ENCODE results near the gene PURA.

The PURA gene

DNA sequence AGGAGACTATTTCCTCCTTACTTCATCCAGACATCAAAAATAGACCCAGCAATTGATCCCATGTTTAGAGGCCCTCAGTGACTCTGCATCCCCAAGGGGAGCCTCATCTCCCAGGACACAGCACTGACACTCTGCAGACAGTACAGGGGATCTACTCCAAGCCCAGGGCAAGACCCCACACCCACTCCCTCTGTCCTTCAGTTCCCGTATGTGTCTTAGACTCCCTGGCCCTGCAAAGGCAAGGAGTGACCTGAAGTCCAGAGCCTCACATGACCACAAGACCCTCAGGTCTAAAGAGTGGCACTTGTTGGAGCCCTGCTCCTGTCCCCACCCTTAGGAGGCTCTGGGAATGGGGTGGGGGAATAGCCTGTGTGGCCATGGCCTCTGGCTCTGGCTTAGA is 33.6 kb downstream of the PURA start:
- Histone ChIP-seq H3K4me1 (ENCODE audit: insufficient read depth, poor library complexity, severe bottlenecking) (no peaks in the 10 kb centered on the region), H3K36me3 (ENCODE audit: low read depth) (no peaks in the 10 kb centered on the region), H3K9me3 (ENCODE audit: severe bottlenecking) (no peaks in the 10 kb centered on the region), H3K4me3 (ENCODE audit: severe bottlenecking) (no peak overlapping the region), H3K27me3 (ENCODE audit: insufficient read depth, poor library complexity, severe bottlenecking) (no peaks in the 10 kb centered on the region), H3K27ac (ENCODE audit: poor library complexity, severe bottlenecking) (no peak overlapping the region)
- ATAC-seq (ENCODE audit: low read depth) (no peak), DNase-seq (ENCODE audit: low spot score) (no peak)
- TF ChIP-seq, protein P1, sequence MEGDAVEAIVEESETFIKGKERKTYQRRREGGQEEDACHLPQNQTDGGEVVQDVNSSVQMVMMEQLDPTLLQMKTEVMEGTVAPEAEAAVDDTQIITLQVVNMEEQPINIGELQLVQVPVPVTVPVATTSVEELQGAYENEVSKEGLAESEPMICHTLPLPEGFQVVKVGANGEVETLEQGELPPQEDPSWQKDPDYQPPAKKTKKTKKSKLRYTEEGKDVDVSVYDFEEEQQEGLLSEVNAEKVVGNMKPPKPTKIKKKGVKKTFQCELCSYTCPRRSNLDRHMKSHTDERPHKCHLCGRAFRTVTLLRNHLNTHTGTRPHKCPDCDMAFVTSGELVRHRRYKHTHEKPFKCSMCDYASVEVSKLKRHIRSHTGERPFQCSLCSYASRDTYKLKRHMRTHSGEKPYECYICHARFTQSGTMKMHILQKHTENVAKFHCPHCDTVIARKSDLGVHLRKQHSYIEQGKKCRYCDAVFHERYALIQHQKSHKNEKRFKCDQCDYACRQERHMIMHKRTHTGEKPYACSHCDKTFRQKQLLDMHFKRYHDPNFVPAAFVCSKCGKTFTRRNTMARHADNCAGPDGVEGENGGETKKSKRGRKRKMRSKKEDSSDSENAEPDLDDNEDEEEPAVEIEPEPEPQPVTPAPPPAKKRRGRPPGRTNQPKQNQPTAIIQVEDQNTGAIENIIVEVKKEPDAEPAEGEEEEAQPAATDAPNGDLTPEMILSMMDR (IDR thresholded peaks at IDR 0.05; ENCODE audit: poor library complexity, severe bottlenecking): no peak

DNA sequence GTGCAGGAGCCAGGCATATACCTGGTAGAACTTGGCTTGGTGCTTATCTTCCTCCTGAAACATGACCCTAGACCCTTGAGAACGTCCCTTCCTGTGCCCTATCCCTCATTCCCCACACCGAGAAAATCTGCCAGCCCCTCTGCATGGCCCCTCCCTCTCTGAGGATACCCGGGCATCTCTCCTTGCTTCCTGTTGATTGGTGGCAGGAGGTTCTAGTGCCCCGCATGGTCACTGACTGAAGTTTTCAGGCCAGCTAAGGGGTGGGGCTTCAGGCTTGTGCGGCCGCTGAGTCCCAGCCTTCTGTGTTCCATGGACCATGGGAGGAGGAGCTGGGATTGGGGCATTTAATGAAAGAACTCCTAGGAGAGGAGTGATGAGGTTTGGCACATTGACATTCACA is 34.6 kb downstream of the PURA start:
- Histone ChIP-seq H3K4me1 (ENCODE audit: insufficient read depth, poor library complexity, severe bottlenecking) (no peaks in the 10 kb centered on the region), H3K9me3 (ENCODE audit: severe bottlenecking) (no peaks in the 10 kb centered on the region), H3K27me3 (ENCODE audit: insufficient read depth, poor library complexity, severe bottlenecking) (no peaks in the 10 kb centered on the region), H3K4me3 (ENCODE audit: severe bottlenecking) (no peak overlapping the region), H3K27ac (ENCODE audit: poor library complexity, severe bottlenecking) (no peak overlapping the region), H3K36me3 (ENCODE audit: low read depth) (no peaks in the 10 kb centered on the region)
- TF ChIP-seq, protein P1 (IDR thresholded peaks at IDR 0.05; ENCODE audit: poor library complexity, severe bottlenecking): no peak
- no peak for DNase-seq (ENCODE audit: low spot score)
- no peak for ATAC-seq (ENCODE audit: low read depth)

DNA sequence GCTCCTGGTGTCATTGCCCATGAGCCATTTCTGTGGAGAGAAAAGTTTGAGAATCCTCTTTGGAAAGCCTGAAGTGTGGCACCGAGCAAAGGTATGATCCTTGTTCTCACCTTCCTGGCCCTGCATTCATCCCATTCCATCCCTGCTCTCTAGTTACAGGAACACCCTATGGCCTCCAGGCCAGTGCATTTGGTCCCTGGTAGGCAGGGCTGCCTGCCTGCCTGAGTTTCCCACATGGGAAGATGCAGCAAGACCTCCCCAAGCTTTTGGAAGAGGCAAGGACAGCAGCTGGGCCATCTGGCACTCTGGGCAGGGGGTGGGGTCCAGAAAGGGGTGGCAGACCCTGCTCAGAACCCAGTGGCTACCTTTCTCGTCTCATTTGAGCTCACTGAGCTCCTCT is 36.3 kb downstream of the PURA start:
- no peaks in the 10 kb centered on the region for H3K27me3 ChIP-seq (ENCODE audit: insufficient read depth, poor library complexity, severe bottlenecking)
- no peaks in the 10 kb centered on the region for H3K36me3 ChIP-seq (ENCODE audit: low read depth)
- ATAC-seq (ENCODE audit: low read depth) (no peak), DNase-seq (ENCODE audit: low spot score) (no peak)
- no peaks in the 10 kb centered on the region for H3K4me1 ChIP-seq (ENCODE audit: insufficient read depth, poor library complexity, severe bottlenecking)
- H3K9me3 ChIP-seq (ENCODE audit: severe bottlenecking): no peaks in the 10 kb centered on the region
- no peak overlapping the region for H3K4me3 ChIP-seq (ENCODE audit: severe bottlenecking)
- H3K27ac ChIP-seq (ENCODE audit: poor library complexity, severe bottlenecking): no peak overlapping the region
- TF ChIP-seq, protein P1 (IDR thresholded peaks at IDR 0.05; ENCODE audit: poor library complexity, severe bottlenecking): no peak

DNA sequence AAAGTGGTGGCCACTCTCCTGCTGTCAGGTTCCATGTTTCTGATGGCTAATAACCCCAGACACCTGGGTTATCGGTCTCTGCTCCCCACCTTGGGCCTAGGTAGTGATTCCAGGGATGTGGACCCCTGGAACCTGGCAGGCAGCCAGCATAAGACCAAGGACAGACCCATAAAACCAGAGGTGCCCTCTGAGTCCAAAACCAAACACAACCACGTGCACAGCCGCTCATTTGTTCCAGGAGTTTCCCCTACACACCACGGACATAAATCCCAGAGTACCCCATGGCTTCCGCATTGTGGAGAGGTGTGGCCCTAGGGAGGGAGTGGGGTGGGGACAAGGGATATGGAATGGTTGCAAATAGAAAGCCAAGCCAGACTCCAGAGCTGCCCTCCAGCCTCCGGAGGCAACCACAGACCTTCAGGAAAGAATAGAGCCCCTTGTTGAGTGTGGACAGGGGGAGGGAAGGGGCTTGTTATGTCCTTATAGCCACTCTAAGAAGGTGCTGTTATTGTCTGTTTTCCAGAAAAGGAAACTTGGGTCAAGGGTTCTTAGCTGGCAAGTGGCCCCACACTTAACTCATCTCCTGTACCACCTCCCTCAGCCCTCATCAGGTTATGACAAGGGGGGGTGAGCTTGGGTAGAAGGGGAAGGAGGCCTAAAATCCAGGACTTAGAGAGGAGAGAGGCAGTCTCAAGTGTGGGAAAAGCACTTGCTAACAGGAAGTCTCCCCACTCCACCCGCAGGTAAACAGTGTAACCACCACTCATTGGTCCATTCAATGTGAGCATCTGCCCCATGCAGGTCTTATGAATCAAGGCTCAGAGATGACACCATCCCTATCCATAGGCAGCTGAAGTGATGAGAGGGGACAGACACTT is 37.5 kb downstream of the PURA start:
- Histone ChIP-seq H3K9me3 (ENCODE audit: severe bottlenecking) (no peaks in the 10 kb centered on the region), H3K27ac (ENCODE audit: poor library complexity, severe bottlenecking) (no peak overlapping the region), H3K27me3 (ENCODE audit: insufficient read depth, poor library complexity, severe bottlenecking) (no peaks in the 10 kb centered on the region), H3K4me1 (ENCODE audit: insufficient read depth, poor library complexity, severe bottlenecking) (no peaks in the 10 kb centered on the region), H3K4me3 (ENCODE audit: severe bottlenecking) (no peak overlapping the region), H3K36me3 (ENCODE audit: low read depth) (no peaks in the 10 kb centered on the region)
- TF ChIP-seq, protein P1 (IDR thresholded peaks at IDR 0.05; ENCODE audit: poor library complexity, severe bottlenecking): no peak
- DNase-seq (ENCODE audit: low spot score): no peak
- peak; percentile 25; the same call in 1 of the 3 replicates for ATAC-seq (ENCODE audit: low read depth)

Measured in RWPE2 (cell line).